Body of pancreas (tissue), 4 donors: ENCODE data around the gene TBC1D10A. TPM values are rescaled to one million over a fixed set of nuclear protein-coding genes. Genes with fewer than 3 reads are reported as not detected.

ENCODE experiments used
- ATAC-seq: fragments of 150-250 bp; one replicate; pipeline ENCODE4 v1.9.1; 2016
- DNase-seq, 4 donors: peaks; one replicate each; pipeline ENCODE4 v3.0.0-alpha.2; 2019
- H3K27ac ChIP-seq, 4 donors: fragments of 200-600 bp; sonication (generic); 1 replicate in 3 of 4; 2 replicates in 1 of 4; pipeline versions ENCODE4 v1.5.1 to v1.6.1; 2016 to 2019; ENCODE audit warnings: mild to moderate bottlenecking in 1 of 4, mixed read lengths in 1 of 4, moderate library complexity in 1 of 4
- H3K27me3 ChIP-seq, 2 donors: fragments of 200-600 bp; sonication (generic); one replicate each; pipeline ENCODE4 v1.6.0; 2016; ENCODE audit warnings: mild to moderate bottlenecking in 1 of 2
- H3K36me3 ChIP-seq, 2 donors: fragments of 200-600 bp; sonication (generic); replicated peaks in 1 of 2; 2 replicates each; pipeline ENCODE4 v1.5.1; 2016; ENCODE audit warnings: low read depth in 2 of 2; ENCODE audit not compliant: insufficient read depth in 1 of 2
- H3K4me1 ChIP-seq: fragments of 200-600 bp; sonication (generic); one replicate; pipeline ENCODE4 v1.6.0; 2016
- H3K4me3 ChIP-seq, 2 donors: fragments of 200-600 bp; sonication (generic); 1 replicate in 1 of 2; 2 replicates in 1 of 2; pipeline ENCODE4 v1.5.1; 2016 to 2019
- H3K9me3 ChIP-seq, 3 donors: fragments of 200-600 bp; sonication (generic); 1 replicate in 2 of 3; 2 replicates in 1 of 3; pipeline ENCODE4 v1.5.1; 2016
- CTCF ChIP-seq, 7 experiments: fragments of 450-650 bp in 4 of 7; fragments of 200-600 bp in 3 of 7; sonication (generic) in 3 of 7; IDR thresholded peaks; one replicate each; pipeline ENCODE4 v1.5.1; 2016 to 2019; ENCODE audit warnings: antibody characterized with exemption in 7 of 7
- POLR2A ChIP-seq, 3 donors: fragments of 450-650 bp; IDR thresholded peaks; one replicate each; pipeline ENCODE4 v1.6.1; 2016; ENCODE audit warnings: antibody characterized with exemption in 3 of 3, mild to moderate bottlenecking in 2 of 3
- WGBS, 2 donors: methylation state at CpG; one replicate each; pipeline ENCODE4 v1.1.5; 2017; 5-methylcytosine and 5-hydroxymethylcytosine counted together
- intact Hi-C: fragments of 100-400 bp; cut with DNase I; formaldehyde crosslinking; loops from one replicate; pipeline ENCODE4 v1.15.1; 2023
- total RNA-seq, 2 donors: library from RNA; depleted of rRNA; stranded (reverse); fragments of >200 nt; gene quantifications; one replicate each; pipeline ENCODE4 v1.1.0, GENCODE V29; 2016

The TBC1D10A gene
- total RNA-seq, 2 donors from 2014 or later, result 4.3 to 15.0 TPM

- 67 to 71% methylated on average over 2 to 20 of the region's 24 CpGs for WGBS, 2 donors
- no peak for ATAC-seq
- no peaks in the 10 kb centered on the region for H3K36me3 ChIP-seq
- intact Hi-C loops, result no loop called here
- peaks cover 5% of the 10 kb centered on the region for H3K4me1 ChIP-seq
- peak in 1 of 4 donors; percentile 69 for DNase-seq
- H3K27me3 ChIP-seq, result no peaks in the 10 kb centered on the region
- H3K27ac ChIP-seq, result peak overlapping the region in 2 of 4 donors; percentile 35 to 62
- H3K9me3 ChIP-seq, result no peaks in the 10 kb centered on the region
- no peak overlapping the region for H3K4me3 ChIP-seq
- TF ChIP-seq POLR2A (IDR thresholded peaks at IDR 0.05), result peak in 2 of 3 donors; percentile 26 to 51
- TF ChIP-seq CTCF (IDR thresholded peaks at IDR 0.05), result no peak
Measured at GRCh38 chr22:30265823-30266444, 60.8 kb downstream of the TBC1D10A start.

GRCh38 chr22:30265131-30265720 lies 61.5 kb downstream of the TBC1D10A start:
- no peak overlapping the region for H3K27ac ChIP-seq
- H3K9me3 ChIP-seq, result no peaks in the 10 kb centered on the region
- ATAC-seq, result no peak
- 76% methylated on average over 8 of the region's 9 CpGs; no CpG with 5 or more reads in 1 of the 2 donors for WGBS, 2 donors
- H3K4me3 ChIP-seq, result no peak overlapping the region
- no peaks in the 10 kb centered on the region for H3K36me3 ChIP-seq
- peaks cover 5% of the 10 kb centered on the region for H3K4me1 ChIP-seq
- H3K27me3 ChIP-seq, result no peaks in the 10 kb centered on the region
- DNase-seq, result no peak
- intact Hi-C loops, result no loop called here
- TF ChIP-seq CTCF (IDR thresholded peaks at IDR 0.05) (no peak), POLR2A (IDR thresholded peaks at IDR 0.05) (no peak)

- DNase-seq, result no peak
- no peak overlapping the region for H3K4me3 ChIP-seq
- WGBS, 2 donors, result 83 to 90% methylated on average over 2 to 17 of the region's 17 CpGs
Measured at GRCh38 chr22:30263883-30264282, 62.9 kb downstream of the TBC1D10A start.

GRCh38 chr22:30262917-30263741 lies 63.6 kb downstream of the TBC1D10A start:
- Histone ChIP-seq H3K9me3 (no peaks in the 10 kb centered on the region), H3K27ac (no peak overlapping the region), H3K4me1 (peaks cover 5% of the 10 kb centered on the region), H3K36me3 (no peaks in the 10 kb centered on the region), H3K27me3 (no peaks in the 10 kb centered on the region), H3K4me3 (no peak overlapping the region)
- intact Hi-C loops, result no loop called here
- ATAC-seq (peak; percentile 68), DNase-seq (peak; percentile 73 to 78 (median 74))
- TF ChIP-seq CTCF (IDR thresholded peaks at IDR 0.05) (peak; percentile 90 to 98 (median 94)), POLR2A (IDR thresholded peaks at IDR 0.05) (no peak)
- WGBS, 2 donors, result 12 to 32% methylated on average over 22 to 23 of the region's 27 CpGs

More at GRCh38 chr22:30263883-30264282, 62.9 kb downstream of the TBC1D10A start:
- no peak overlapping the region for H3K27ac ChIP-seq
- ATAC-seq, result no peak
- H3K27me3 ChIP-seq, result no peaks in the 10 kb centered on the region
- H3K36me3 ChIP-seq, result no peaks in the 10 kb centered on the region
- H3K9me3 ChIP-seq, result no peaks in the 10 kb centered on the region
- H3K4me1 ChIP-seq, result peaks cover 5% of the 10 kb centered on the region
- no peak for TF ChIP-seq POLR2A (IDR thresholded peaks at IDR 0.05)
- TF ChIP-seq CTCF (IDR thresholded peaks at IDR 0.05), result no peak
- intact Hi-C loops, result no loop called here
